LoVo (cell line): ENCODE measurements around the gene C11orf71.

Source experiments
- DNase-seq: peaks from one replicate; pipeline ENCODE4 v3.0.0-alpha.2; 2016; ENCODE audit warnings: low spot score

C11orf71 gene

GRCh38 chr11:114400216-114400914 is at the start of gene C11orf71, which contains the start of gene RBM7:
C11orf71 (minus strand) TSS chr11:114400511; CDS start chr11:114400331, 180 bp downstream.
RBM7 (plus strand) TSS chr11:114400666; CDS start chr11:114400672, 6 bp downstream.
- peak; percentile 99 for DNase-seq

- no peak for DNase-seq
Observed at GRCh38 chr11:114449845-114450244, 49.5 kb upstream of the C11orf71 start.

DNA sequence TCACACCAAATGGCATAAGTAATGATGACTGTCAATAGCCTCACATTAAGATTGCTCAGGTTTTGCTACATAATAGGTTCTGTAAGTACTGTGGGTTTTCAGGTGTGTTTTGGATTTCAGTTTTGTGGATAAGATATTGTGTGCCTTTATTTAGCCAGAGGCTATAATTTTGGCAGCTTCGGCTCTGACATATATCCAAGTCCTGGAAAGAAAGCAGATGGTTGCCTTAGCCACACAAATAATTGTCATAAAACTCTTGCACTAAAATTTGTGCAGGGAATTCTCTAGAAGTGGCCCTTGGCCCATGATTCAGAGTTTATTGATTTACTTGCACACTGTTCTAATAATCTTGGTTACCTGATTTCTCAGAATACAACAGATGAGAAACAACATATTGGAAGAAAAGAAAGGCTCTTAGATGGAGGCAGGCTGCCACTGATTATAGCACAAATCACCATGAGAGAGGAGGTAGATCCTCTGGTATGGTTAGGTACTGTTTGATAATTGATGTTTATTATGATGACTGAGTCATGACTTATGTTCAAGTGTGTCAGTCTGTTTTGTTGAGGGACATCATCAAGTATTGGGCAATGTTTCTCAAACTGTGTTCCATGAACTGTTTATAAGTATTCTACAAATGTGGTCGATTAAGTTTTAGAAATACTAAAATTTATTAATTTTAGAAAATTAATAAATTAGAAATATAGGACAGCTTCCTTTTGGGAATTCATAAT is 48.6 kb upstream of the C11orf71 start:
- DNase-seq = no peak

- DNase-seq = peak; percentile 24
Observed at GRCh38 chr11:114447892-114448291, 47.6 kb upstream of the C11orf71 start.

DNA sequence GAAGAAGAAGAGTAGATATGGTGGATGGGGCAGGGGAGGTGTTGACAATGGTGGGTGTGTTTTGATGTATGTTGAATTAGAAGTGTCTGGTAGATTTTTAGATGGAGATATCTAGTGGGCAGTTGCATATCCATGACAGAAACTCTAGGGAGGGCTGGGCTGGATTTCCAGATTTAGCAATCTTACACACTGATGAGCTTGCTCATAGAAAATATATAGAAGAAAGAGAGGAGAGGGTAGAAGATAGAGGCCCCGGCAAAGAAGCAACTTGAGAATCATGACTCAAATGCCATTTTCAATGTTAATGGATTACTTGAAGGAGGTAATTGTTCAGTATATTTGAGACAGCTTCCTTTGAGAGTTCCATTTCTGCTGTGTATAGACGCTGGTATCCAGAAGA is 47.1 kb upstream of the C11orf71 start:
- no peak for DNase-seq

GRCh38 chr11:114442536-114442935 is 42.2 kb upstream of the C11orf71 start:
- no peak for DNase-seq

- DNase-seq = no peak
Observed at GRCh38 chr11:114441921-114442320, 41.6 kb upstream of the C11orf71 start.

DNA sequence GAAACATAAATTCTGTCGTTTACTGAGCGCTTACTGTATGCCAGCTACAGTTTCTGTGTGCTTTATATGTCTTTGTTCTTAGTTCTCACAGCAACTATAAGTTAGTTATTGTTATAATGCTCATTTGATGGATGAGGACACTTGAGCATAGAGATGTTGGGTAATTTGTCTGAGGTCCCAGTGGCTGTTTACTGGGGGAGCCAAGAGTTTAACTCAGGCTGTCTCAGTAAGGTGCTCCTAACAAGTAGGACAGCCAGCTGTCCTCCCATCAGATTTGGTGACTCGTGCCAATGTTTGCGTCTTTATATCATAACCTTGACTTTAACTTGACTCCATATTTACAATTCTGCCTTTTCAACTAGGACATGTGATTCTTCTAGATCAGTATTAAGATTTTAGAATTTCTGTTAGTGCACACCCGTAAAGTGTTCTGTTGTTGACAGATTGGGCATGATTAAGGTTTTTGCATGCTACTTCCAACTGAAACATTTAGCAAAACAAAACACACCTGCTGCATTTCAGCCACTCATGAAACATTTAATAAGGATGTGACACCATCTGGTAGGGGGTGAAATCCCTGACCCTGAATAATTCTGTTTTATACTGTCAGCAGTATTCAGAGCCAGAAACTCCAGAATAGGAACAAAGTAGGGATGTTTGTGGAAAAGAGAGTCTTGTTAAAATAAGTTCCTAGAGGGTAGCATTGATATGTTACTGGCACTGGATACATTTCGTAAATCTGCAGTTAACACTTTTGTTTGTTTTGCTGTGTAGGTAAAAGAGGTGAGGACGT is 40.9 kb upstream of the C11orf71 start:
- no peak for DNase-seq

GRCh38 chr11:114440121-114440860 is 40.0 kb upstream of the C11orf71 start:
- DNase-seq = no peak

GRCh38 chr11:114439229-114440120 is 39.2 kb upstream of the C11orf71 start, which contains the start of gene REXO2:
REXO2 (plus strand) TSS chr11:114439467; CDS start chr11:114439529, 62 bp downstream.
- DNase-seq = peak; percentile 94

DNA sequence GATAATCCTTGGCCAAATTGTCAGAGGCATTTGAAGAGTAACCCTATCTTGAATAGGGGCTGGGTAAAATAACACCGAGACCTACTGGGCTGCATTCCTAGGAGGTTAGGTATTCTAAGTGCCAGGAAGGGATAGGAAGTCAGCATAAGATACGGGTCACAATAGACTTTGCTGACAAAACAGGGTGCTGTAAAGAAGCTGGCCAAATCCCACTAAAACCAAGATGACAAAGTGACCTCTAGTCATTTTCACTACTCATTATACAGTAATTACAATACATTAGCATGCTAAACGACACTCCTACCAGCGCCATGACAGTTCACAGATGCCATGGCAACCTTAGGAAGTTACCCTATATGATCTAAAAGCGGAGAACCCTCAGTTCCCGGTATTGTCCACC is 38.0 kb upstream of the C11orf71 start:
- DNase-seq = no peak

GRCh38 chr11:114433376-114433775 is 33.1 kb upstream of the C11orf71 start:
- DNase-seq = no peak

- no peak for DNase-seq
Observed at GRCh38 chr11:114432893-114433292, 32.6 kb upstream of the C11orf71 start.

GRCh38 chr11:114430290-114430689 is 30.0 kb upstream of the C11orf71 start:
- no peak for DNase-seq

DNA sequence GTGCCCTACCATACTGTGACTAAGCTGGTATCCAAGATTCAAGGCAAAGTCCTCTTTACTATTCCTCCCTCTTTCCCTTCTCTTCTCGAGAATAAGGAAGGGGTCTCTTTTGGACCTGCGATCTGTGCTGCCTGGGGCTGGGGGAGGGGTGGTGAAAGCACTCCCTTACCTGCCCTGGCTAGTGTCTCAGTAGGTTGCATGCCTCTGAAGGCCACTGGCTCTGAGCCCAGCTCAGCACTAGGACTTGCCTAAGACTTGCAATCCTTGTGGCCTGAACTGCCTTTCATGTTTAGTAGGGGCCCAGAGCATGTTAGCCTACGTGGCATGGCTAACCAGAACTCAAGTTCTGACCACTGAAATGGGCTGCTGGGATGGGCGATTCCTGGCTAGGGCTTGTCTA is 26.0 kb upstream of the C11orf71 start:
- DNase-seq = no peak

DNA sequence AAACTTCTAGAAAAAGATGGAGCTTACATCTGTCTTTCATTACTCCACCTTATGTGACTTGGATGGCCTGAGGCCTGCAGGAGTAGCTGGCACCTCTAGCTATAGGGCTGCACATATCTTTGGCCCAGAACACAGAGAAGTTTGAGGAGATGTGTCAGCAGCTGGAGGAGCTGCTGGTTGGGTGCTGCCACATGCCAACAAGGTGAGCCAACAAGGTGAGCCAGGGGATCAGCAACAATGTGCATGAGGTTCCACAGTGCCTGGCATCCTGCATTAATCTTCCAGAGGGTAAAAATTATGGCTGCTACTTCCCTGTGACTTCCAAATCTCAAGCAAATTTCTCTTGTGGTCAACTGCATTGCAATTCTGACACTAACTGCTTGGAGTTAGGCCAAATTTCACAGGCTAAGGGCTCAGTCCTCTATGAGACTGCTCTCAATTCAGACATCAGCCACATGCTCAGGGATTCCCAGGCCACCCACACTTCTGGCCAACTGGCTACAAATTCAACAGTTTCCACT is 16.2 kb upstream of the C11orf71 start:
- DNase-seq = peak; percentile 24

DNA sequence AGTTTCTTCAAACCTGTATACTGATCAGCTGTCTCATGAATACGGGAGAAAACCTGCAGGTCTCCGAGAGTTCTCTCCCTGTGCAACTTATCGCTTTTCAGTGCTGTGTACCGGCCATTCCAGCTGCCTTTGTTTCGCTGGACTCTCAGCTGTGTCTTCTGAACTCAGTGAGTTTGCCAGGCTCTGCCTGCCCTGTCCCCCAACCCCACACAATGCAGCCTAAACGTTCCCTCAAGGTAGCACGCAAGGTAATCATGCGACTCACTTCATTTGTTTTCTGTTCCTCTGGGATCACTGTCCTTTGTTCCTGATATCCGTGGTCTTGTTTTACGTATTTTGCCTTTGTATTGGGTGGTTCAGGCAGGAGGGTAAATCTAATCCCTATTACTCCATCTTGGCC is 13.6 kb upstream of the C11orf71 start:
- no peak for DNase-seq

- DNase-seq = no peak
Observed at GRCh38 chr11:114412946-114413345, 12.6 kb upstream of the C11orf71 start.

GRCh38 chr11:114401311-114401710 is 1.0 kb upstream of the C11orf71 start:
- DNase-seq = no peak

DNA sequence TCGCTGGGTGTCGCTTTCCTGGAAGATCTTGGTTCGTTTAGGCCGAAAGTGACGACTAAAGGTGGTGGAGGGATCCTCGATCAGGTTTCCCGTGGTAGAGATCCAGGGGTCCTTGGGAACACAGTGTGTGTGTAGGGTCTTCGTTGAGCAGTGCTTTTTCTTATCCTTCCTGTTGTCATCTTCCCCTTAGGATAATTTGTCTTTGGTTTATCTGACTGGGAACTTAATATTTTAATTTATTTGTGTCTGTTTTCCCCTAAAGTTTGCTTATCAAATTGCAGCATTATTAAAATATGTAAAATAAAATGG is 558 bp upstream of the C11orf71 start:
- no peak for DNase-seq
